Ishikawa (cell line): Measurements from ENCODE around the gene GALNT5.

ENCODE experiments used
- CREB1 ChIP-seq: IDR thresholded peaks from 2 replicates; pipeline ENCODE4 v1.6.1; 2012; ENCODE audit warnings: low read depth
- EGR1 ChIP-seq: IDR thresholded peaks from 2 replicates; pipeline ENCODE4 v1.6.1; 2012
- EP300 ChIP-seq: IDR thresholded peaks from 2 replicates; pipeline ENCODE4 v1.6.1; 2012; ENCODE audit warnings: borderline replicate concordance
- MAX ChIP-seq: IDR thresholded peaks from 2 replicates; pipeline ENCODE4 v1.6.1; 2012
- NFIC ChIP-seq: IDR thresholded peaks from 2 replicates; pipeline ENCODE4 v1.6.1; 2012
- RAD21 ChIP-seq: IDR thresholded peaks from 2 replicates; pipeline ENCODE4 v1.6.1; 2012; ENCODE audit warnings: low read depth
- REST ChIP-seq: IDR thresholded peaks from 2 replicates; pipeline ENCODE4 v1.6.1; 2012; ENCODE audit warnings: low read depth, mild to moderate bottlenecking
- TAF1 ChIP-seq: IDR thresholded peaks from 2 replicates; pipeline ENCODE4 v1.6.1; 2012; ENCODE audit warnings: low read depth, mild to moderate bottlenecking
- TEAD4 ChIP-seq: IDR thresholded peaks from 2 replicates; pipeline ENCODE4 v1.6.1; 2012
- USF1 ChIP-seq: IDR thresholded peaks from 2 replicates; pipeline ENCODE4 v1.6.1; 2012
- YY1 ChIP-seq: IDR thresholded peaks from 2 replicates; pipeline ENCODE4 v1.6.1; 2012; ENCODE audit warnings: low read depth
- ZBTB7A ChIP-seq: IDR thresholded peaks from 2 replicates; pipeline ENCODE4 v1.6.1; 2012; ENCODE audit warnings: low read depth

GRCh38 chr2:157281316-157281715 is 23.8 kb downstream of the GALNT5 start:
- TF ChIP-seq MAX, result no peak
- TF ChIP-seq EP300, result no peak
- TF ChIP-seq EGR1, result no peak
- no peak for TF ChIP-seq YY1
- no peak for TF ChIP-seq REST
- no peak for TF ChIP-seq TAF1
- no peak for TF ChIP-seq NFIC
- no peak for TF ChIP-seq USF1
- TF ChIP-seq CREB1, result no peak
- no peak for TF ChIP-seq ZBTB7A
- no peak for TF ChIP-seq TEAD4
- no peak for TF ChIP-seq RAD21
